Endothelial cell of umbilical vein (primary cell): ENCODE measurements around the gene MARCHF6. TPM values are rescaled to one million over a fixed set of nuclear protein-coding genes. Genes with fewer than 3 reads are reported as not detected.

Source experiments
- BruUV-seq: library from RNA; stranded (reverse); fragments of 400-500 nt; replicated peaks from 2 replicates; lab custom pipeline; 2021; lab: Mats Ljungman, UMichigan
- CTCF ChIA-PET: fragments of 300-600, 350-600 bp; sonication (Branson Sonifier 250); formaldehyde crosslinking; loops from one replicate; lab custom pipeline; 2021; ENCODE audit warnings: antibody characterized with exemption, inconsistent platforms; lab: Charles Lee
- POLR2A ChIA-PET: fragments of 300-600, 350-600 bp; sonication (Branson Sonifier 250); formaldehyde crosslinking; loops from one replicate; lab custom pipeline; 2021; ENCODE audit warnings: antibody characterized with exemption, inconsistent platforms; lab: Charles Lee
- DNase-seq: peaks from one replicate; pipeline ENCODE4 v3.0.0-alpha.2; 2011; ENCODE audit warnings: low read depth, low spot score
- FAIRE-seq: peaks from 2 replicates; lab custom pipeline; 2011; peaks lifted over from hg19 to GRCh38; lab: Jason Lieb, UNC
- H2AFZ ChIP-seq: 2 replicates; pipeline ENCODE4 v1.6.0; 2012; ENCODE audit warnings: low read depth, low read length, control low read depth, inconsistent platforms
- H3K27ac ChIP-seq: 2 replicates; pipeline ENCODE4 v1.5.1; 2011; ENCODE audit warnings: low read depth, mild to moderate bottlenecking, control low read depth, low read length, moderate library complexity; ENCODE audit not compliant: insufficient read depth
- H3K27me3 ChIP-seq, 2 experiments: 2 replicates each; pipeline versions ENCODE4 v1.6.0 to v1.6.1; 2011; ENCODE audit warnings: low read length in 2 of 2, mixed read lengths in 1 of 2; ENCODE audit not compliant: control insufficient read depth in 2 of 2, insufficient read depth in 2 of 2
- H3K36me3 ChIP-seq, 2 experiments: 2 replicates in 1 of 2; 3 replicates in 1 of 2; pipeline ENCODE4 v1.5.1; 2011; ENCODE audit warnings: low read length in 2 of 2, mild to moderate bottlenecking in 1 of 2, moderate library complexity in 1 of 2; ENCODE audit not compliant: control insufficient read depth in 2 of 2, insufficient read depth in 2 of 2; ENCODE audit errors: extremely low read depth in 1 of 2
- H3K4me1 ChIP-seq: 3 replicates; pipeline ENCODE4 v1.5.1; 2011; ENCODE audit warnings: mild to moderate bottlenecking, low read length; ENCODE audit not compliant: control insufficient read depth, insufficient read depth; ENCODE audit errors: extremely low read depth
- H3K4me2 ChIP-seq: 2 replicates; pipeline ENCODE4 v1.6.1; 2011; ENCODE audit warnings: low read length, control low read depth, mixed read lengths; ENCODE audit not compliant: insufficient read depth
- H3K4me3 ChIP-seq, 3 experiments: fragments of 200-600 bp in 1 of 3; sonication (generic), shearing (Covaris generic) in 1 of 3; replicated peaks in 1 of 3; 2 replicates each; pipeline ENCODE4 v1.5.1; 2011 to 2016; ENCODE audit warnings: control low read depth in 3 of 3, low read length in 3 of 3, mild to moderate bottlenecking in 2 of 3, inconsistent platforms in 1 of 3, low read depth in 1 of 3, moderate library complexity in 1 of 3; ENCODE audit not compliant: insufficient read depth in 1 of 3
- H3K79me2 ChIP-seq: 2 replicates; pipeline ENCODE4 v1.6.0; 2012; ENCODE audit warnings: low read length, inconsistent platforms; ENCODE audit not compliant: control insufficient read depth, insufficient read depth
- H3K9ac ChIP-seq: replicated peaks from 2 replicates; pipeline ENCODE3; 2011; ENCODE audit warnings: low read length, control low read depth; ENCODE audit not compliant: insufficient read depth; ENCODE audit errors: extremely low read depth
- H3K9me1 ChIP-seq: replicated peaks from 3 replicates; pipeline ENCODE4 v1.6.0; 2011; ENCODE audit warnings: mild to moderate bottlenecking, low read length; ENCODE audit not compliant: control insufficient read depth, insufficient read depth; ENCODE audit errors: extremely low read depth
- H3K9me3 ChIP-seq: replicated peaks from 2 replicates; pipeline ENCODE4 v1.5.1; 2012; ENCODE audit warnings: low read length, inconsistent platforms; ENCODE audit not compliant: control insufficient read depth, insufficient read depth
- H4K20me1 ChIP-seq: replicated peaks from 2 replicates; pipeline ENCODE3; 2011; ENCODE audit warnings: mild to moderate bottlenecking, low read length; ENCODE audit not compliant: control insufficient read depth, insufficient read depth; ENCODE audit errors: extremely low read depth
- EZH2 ChIP-seq: IDR thresholded peaks from 2 replicates; pipeline ENCODE4 v1.6.1; 2012; ENCODE audit warnings: borderline replicate concordance, low read depth, mild to moderate bottlenecking, moderate library complexity, low read length, inconsistent platforms; ENCODE audit not compliant: severe bottlenecking
- FOS ChIP-seq: IDR thresholded peaks from 2 replicates; pipeline ENCODE4 v1.6.1; 2011; ENCODE audit warnings: mild to moderate bottlenecking, low read length, moderate library complexity, borderline replicate concordance; ENCODE audit not compliant: insufficient read depth
- GATA2 ChIP-seq: IDR thresholded peaks from 2 replicates; pipeline ENCODE4 v1.7.0; 2011; ENCODE audit warnings: low read depth, mild to moderate bottlenecking, moderate library complexity, mixed read lengths, low read length; ENCODE audit not compliant: insufficient read length, insufficient read depth
- JUN ChIP-seq: IDR thresholded peaks from 2 replicates; pipeline ENCODE4 v1.6.1; 2011; ENCODE audit warnings: borderline replicate concordance, low read depth; ENCODE audit not compliant: insufficient read length, insufficient read depth
- MYC ChIP-seq: IDR thresholded peaks from one replicate; pipeline ENCODE4 v1.6.1; 2011; ENCODE audit warnings: mild to moderate bottlenecking, low read depth, low read length
- POLR2A ChIP-seq: IDR thresholded peaks from 2 replicates; pipeline ENCODE4 v1.6.1; 2012; ENCODE audit warnings: low read depth, mild to moderate bottlenecking, control low read depth, low read length
- dilution Hi-C: fragments of 300-500 bp; cut with MboI; formaldehyde crosslinking; loops from one replicate; pipeline ENCODE4 v1.15.0; 2019; ENCODE audit warnings: low sequenced_read_pairs; ENCODE audit not compliant: extremely low pct_ligation_motif_present
- intact Hi-C: fragments of 100-400 bp; cut with micrococcal nuclease; formaldehyde crosslinking; loops from one replicate; pipeline ENCODE4 v1.10.0; 2022
- polyA plus RNA-seq, 4 experiments: library from polyadenylated mRNA; depleted of rRNA in 3 of 4; stranded (reverse) in 3 of 4; unstranded in 1 of 4; fragments of >200 nt; gene quantifications; 2 replicates each; pipeline versions ENCODE4 v1.2.1 to v1.2.3, GENCODE V29; 2011 to 2012; ENCODE audit warnings: missing spikeins in 1 of 4
- total RNA-seq: library from RNA; stranded (reverse); gene quantifications from 2 replicates; pipeline ENCODE4 v1.2.3, GENCODE V29; 2021
- TF ChIP-seq, protein P1 (sequence below), 2 donors: IDR thresholded peaks; 1 replicate in 1 of 2; 2 replicates in 1 of 2; pipeline ENCODE4 v1.5.1; 2011; ENCODE audit warnings: low read length in 2 of 2, mild to moderate bottlenecking in 2 of 2, moderate library complexity in 2 of 2, control low read depth in 1 of 2, inconsistent platforms in 1 of 2, low read depth in 1 of 2; ENCODE audit not compliant: insufficient read depth in 1 of 2; ENCODE audit errors: extremely low read depth in 1 of 2

MARCHF6 gene
- total and polyA plus RNA-seq, 2 donors (not counting 3 experiments of a cell fraction or from before 2014, with no cell fraction given): 108 to 112 TPM

GRCh38 chr5:10372726-10373709 is 19.5 kb downstream of the MARCHF6 start:
- dilution Hi-C loops (no loop called here), intact Hi-C loops (no loop called here)
- no peaks in the 10 kb centered on the region for H3K9me1 ChIP-seq
- peaks cover 0 to 5% of the 10 kb centered on the region in 2 experiments for H3K36me3 ChIP-seq
- no peak overlapping the region for H3K27ac ChIP-seq
- FAIRE-seq: peak; percentile 64
- peaks cover 88% of the 10 kb centered on the region for H3K79me2 ChIP-seq
- no peak overlapping the region for H3K4me2 ChIP-seq
- TF ChIP-seq JUN: no peak
- TF ChIP-seq, protein P1, sequence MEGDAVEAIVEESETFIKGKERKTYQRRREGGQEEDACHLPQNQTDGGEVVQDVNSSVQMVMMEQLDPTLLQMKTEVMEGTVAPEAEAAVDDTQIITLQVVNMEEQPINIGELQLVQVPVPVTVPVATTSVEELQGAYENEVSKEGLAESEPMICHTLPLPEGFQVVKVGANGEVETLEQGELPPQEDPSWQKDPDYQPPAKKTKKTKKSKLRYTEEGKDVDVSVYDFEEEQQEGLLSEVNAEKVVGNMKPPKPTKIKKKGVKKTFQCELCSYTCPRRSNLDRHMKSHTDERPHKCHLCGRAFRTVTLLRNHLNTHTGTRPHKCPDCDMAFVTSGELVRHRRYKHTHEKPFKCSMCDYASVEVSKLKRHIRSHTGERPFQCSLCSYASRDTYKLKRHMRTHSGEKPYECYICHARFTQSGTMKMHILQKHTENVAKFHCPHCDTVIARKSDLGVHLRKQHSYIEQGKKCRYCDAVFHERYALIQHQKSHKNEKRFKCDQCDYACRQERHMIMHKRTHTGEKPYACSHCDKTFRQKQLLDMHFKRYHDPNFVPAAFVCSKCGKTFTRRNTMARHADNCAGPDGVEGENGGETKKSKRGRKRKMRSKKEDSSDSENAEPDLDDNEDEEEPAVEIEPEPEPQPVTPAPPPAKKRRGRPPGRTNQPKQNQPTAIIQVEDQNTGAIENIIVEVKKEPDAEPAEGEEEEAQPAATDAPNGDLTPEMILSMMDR (IDR thresholded peaks at IDR 0.05; ENCODE audit: extremely low read depth in 1 of 2, insufficient read depth in 1 of 2, low read depth in 1 of 2, low read length in 2 of 2): no peak
- no peak for TF ChIP-seq GATA2
- no peak for TF ChIP-seq EZH2
- TF ChIP-seq FOS: no peak
- no peak for TF ChIP-seq MYC
- TF ChIP-seq POLR2A: no peak
- H2AFZ ChIP-seq: no peak overlapping the region
- no peak overlapping the region for H3K9ac ChIP-seq
- peaks cover 10% of the 10 kb centered on the region for H4K20me1 ChIP-seq
- no TSS peak for BruUV-seq
- no peaks in the 10 kb centered on the region for H3K27me3 ChIP-seq
- DNase-seq: no peak
- ChIA-PET POLR2A (no interaction called here), CTCF (no interaction called here)
- H3K4me3 ChIP-seq: no peak overlapping the region
- no peaks in the 10 kb centered on the region for H3K4me1 ChIP-seq
- no peaks in the 10 kb centered on the region for H3K9me3 ChIP-seq
